HG03066 (cell line): Measurements from ENCODE around the gene TJAP1.

Source experiments
- ATAC-seq: cut with Tn5 transposase; IDR thresholded peaks from one replicate; pipeline ENCODE4 v1.9.1; 2021; ENCODE audit warnings: low read depth; ENCODE audit not compliant: unreplicated experiment

Gene TJAP1

GRCh38 chr6:43500921-43501320, 23.6 kb downstream of the TJAP1 start:
- no peak for ATAC-seq

GRCh38 chr6:43502666-43503065, 25.3 kb downstream of the TJAP1 start:
- no peak for ATAC-seq

DNA sequence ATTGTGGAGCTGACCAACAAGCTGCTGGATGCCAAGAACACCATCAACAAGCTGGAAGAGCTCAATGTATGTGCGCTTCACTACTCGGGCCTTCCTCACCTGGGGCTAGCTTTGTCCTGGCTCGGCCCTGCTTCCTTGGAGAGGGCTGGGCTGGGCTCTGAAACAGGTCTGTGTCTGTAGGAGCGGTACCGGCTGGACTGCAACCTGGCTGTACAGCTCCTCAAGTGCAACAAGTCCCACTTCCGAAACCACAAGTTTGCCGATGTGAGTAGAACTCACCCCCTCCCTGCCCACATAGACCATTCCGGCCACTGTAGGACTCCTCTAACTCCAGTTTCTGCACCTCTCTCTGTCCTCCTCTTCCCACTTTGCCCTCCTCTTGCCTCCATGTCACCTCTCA, 26.1 kb downstream of the TJAP1 start:
- ATAC-seq: no peak

- ATAC-seq: no peak
These were observed 27.6 kb downstream of the TJAP1 start for GRCh38 chr6:43504756-43505593.

DNA sequence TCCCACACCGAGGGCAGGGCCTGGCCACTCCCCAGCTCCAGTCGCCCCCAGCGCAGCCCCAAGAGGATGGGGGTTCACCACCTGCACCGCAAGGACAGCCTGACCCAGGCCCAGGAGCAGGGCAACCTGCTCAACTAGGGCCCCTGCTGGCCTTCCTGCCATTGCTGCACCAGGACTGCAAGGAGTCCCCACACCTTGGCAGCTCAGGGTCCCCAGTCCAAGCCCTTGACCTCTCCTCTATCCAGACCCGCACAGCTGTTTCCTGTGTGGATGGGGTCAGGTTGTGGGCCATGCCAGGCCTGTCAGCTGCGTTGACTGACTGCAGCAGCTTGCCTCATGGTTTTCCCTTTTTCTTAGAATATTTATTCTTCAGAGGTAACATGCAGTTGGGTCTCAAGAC, 28.3 kb downstream of the TJAP1 start:
- ATAC-seq: no peak

- ATAC-seq: no peak
These were observed 28.8 kb downstream of the TJAP1 start for GRCh38 chr6:43506171-43506570.

GRCh38 chr6:43506667-43507471, 29.5 kb downstream of the TJAP1 start:
- peak; percentile 48 for ATAC-seq

DNA sequence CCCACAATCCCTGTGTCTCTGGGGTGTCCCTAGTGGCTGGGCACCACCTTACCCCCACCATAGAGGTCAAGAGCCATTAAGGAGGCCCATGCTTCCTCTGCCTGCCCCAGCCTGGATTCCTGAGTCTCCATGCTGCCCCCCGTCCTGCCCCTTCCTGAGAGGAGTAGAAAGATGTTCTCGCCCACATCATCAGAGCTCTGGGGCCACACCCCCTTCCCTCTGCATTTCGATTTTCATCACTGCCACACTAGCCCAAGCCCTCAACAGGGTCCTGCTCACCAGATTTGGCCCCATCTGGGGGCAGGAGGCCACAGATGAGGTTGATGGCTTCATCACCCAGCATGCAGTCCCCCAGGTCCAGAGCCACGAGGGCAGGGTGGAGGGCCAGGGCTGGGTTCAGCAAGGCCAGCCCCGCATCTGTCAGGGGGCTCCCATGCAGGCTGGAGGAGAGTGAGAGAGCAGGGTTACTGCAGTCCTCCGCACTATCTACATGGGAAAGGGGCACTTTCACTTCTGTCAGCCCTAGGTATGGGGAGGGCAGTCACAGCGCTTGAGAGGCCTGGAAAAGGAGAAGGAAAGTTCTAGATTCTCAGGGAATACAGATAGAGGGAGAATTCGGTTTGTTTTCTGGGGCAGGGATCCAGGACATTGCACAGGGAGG, 31.2 kb downstream of the TJAP1 start:
- ATAC-seq: no peak

DNA sequence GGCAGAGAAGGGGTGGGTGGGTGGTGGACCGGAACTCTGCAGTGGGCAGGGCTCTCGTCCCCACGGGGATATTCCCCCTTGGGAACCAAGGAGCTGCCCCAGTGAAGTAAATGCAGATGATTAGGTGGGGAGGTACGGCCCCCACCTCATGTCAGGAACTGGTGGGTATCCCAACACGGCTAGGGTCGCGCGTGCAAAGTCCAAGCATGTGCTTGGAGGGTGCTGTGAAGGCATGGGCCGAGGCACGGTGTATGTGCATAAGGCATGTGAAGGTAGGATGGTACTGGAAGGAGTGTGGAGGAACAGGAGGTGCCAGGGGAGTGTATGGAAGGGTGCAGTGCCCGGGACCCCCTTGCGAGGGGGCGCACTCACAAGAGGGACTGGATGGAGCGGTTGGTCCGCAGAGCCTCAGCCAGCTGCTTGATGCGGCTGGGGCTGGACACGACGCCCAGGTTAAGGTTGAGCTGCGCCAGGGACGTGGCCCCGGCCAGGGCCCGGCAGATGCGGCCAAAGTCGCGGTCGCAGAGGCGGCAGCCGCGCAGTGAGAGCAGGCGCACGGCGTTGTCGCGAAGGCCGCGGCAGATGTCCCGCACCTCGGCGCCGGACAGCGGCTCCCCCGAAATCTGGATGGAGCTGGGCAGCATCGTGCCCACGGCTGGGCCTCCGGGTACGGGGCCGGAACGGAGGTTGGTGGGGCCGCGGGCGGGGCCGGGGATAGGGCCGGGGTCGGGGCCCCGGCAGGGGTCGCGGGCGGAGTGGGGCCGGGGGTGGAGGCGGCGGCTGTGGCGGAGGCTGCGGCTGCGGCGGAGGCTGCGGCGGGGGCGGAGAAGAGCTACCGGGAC, 32.0 kb downstream of the TJAP1 start:
- no peak for ATAC-seq

DNA sequence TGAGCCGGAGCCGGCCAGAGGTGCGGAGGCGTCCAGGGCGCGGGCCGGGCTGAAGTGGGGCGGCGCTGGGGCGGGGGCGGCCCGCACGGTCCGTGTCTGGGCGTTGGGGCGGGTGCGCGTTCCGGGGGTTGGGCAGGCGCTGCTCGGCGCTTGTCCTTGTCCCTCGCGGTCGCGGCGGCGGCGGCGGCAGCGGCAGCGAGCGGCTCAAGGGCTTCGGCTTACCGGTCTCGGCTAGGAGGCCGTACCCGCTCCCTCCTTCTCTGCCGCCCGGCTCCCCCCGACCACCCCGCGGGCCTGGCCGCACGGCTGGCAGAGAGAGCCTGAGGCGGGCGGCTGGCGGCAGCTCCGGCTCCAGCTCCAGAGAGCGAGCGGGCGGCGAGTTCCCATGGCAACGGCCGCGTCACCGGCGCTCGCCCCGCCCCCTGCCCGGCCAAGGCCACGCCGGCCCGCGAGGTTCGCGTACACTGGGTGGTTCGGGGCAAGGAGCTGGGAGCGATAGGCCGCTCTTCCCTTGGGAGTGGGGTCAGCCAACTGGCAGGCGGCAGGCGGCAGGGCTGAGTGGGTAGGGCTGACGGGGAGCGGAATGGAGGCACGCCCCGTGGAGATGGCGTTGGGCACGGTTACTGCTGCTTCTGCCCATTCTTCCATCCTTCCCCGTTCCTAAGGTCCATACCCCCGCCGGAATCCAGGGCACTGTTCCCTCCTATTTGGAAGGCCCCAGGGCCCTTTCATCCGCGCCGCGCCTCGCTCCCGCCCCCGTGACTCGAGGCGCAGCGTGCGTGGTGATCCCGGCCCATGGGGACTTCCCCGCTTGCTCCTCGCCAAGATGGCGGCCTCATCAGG, 32.8 kb downstream of the TJAP1 start, which contains the start of gene LRRC73:
LRRC73 (minus strand) TSS at position 363 of the 843 bp plus-strand sequence. CDS start 561 bp downstream, outside the sequence.
- ATAC-seq: peak; percentile 64

DNA sequence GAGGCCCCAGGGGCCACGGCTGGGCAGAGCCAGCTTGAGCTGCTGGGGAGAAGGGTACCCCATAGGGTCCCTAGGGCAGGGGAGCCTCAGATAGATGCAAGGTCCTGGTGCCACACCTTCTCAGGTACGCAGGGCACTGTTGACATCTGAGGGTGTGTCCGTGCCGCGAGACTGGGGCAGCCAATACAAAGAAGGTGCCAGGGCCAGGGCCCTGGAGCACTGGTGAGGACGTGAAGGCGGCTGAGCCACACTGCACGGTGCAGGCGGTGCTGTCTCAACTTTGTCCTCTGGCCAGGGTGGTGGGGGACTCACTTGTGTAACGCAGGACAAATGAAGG, 33.4 kb downstream of the TJAP1 start:
- no peak for ATAC-seq

- no peak for ATAC-seq
These were observed 34.5 kb downstream of the TJAP1 start for GRCh38 chr6:43511824-43512415.

DNA sequence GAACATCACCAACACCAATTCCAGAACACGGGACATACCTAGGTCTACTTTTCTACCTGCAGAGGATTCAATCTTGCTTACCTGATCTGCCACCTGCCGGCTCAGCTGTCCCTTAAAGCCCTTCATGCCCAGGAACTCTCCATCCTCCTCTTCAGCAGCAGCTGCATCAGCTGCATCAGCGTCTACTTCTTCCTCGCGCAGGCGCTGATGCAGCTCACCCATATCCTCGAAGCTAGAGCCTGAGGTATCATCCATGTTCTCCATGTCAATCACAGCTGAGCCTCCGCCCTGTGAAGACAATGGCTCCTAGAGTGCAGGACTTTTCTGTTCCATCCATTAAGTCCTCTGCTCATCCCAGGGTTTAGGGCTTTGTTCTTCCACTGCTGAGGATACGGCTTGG, 38.4 kb downstream of the TJAP1 start:
- ATAC-seq: no peak

DNA sequence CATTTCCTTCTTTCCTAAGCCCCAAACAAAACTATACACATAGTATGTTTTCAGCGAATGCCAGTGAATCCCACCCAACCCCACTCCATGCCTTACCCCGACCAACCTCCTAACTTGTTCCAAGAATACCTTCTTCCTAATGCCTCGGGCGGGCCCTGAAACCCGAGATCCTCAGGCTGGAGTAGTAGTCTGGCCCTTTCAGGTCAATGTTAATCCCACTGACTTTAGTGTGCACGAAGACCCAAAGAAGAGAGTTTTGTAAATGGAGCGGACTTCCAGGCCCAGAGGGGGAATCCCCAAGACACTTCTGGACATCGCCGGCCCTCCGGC, 39.0 kb downstream of the TJAP1 start:
- ATAC-seq: no peak

DNA sequence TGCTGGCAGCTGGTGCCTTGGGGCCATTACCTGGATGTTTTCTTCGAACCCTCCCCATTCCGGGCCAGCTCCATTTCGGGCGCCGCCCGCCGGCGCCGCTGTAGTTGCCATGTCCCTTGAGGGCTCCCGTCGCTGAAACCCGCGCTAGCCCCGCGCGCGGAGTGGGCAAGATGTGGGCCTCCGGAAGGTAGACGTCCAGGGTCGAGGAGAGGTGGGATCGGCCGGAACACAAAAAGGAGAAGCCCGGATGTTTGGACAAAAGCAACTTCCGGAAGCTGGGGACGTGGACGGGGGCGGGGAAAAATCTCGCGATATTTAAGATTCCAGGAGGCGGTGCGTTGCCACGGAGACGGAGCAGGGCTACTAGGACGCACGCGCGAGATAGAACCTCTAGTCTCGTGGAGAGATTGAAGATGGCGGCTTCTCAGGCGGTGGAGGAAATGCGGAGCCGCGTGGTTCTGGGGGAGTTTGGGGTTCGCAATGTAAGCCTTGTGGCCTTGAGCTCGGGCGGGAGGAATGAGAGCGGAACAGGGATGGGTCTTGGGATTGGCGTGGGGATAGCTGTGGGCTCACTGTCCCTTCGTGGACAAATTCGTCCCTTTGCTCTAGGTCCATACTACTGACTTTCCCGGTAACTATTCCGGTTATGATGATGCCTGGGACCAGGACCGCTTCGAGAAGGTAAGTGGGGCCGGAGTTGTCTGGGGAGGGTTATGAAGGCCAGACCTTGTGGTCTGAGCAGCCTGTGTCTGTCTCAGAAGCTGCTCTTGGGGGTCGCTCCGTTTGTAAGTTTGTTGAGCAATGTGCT, 39.5 kb downstream of the TJAP1 start, which contains the start of the genes POLR1C and YIPF3:
POLR1C (plus strand) TSS at position 393 of the 808 bp plus-strand sequence; CDS start at position 414, 21 bp downstream.
YIPF3 (minus strand) TSS at position 230 of the 808 bp plus-strand sequence; CDS start at position 111, 119 bp downstream.
- peak; percentile 84 for ATAC-seq

DNA sequence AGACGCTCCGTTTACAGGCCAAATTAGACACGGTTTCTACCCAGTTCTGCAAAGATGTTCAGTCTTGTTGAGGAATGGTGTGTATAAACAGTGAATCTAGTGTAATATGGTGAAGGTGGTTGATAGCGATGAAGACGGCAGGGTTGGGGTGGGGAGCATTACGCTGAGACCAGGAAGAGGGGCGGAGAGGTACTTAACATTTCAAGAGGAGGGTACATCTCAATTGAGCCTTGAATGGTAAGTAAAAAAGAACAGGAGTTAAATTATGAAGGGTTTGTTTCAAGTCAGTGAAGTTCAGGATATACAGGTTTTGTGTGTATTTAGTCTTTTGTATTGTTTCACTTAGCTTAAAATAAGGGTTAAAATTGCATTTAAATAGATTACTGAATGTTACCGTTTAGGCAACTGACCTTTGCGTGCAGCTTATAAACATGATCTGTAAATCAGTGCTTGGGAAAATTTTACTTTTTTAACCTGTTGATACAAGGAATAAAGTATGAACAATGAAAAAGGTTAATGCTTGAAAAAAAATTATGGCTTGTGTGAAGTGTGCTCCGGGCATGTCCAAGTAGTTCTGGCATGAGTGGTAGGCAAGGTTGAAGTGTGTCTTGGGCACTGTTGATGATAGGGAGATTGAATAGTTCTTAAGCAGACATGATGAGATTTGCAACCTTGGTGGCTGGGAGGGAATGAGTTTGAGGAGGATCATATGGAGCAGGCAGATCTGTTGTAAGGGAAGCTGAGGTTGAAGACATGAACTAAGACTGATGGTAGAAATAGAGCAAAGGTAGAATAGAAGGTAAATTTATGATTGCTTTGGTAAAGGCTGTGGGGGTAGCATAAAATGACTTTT, 40.4 kb downstream of the TJAP1 start:
- ATAC-seq: no peak

DNA sequence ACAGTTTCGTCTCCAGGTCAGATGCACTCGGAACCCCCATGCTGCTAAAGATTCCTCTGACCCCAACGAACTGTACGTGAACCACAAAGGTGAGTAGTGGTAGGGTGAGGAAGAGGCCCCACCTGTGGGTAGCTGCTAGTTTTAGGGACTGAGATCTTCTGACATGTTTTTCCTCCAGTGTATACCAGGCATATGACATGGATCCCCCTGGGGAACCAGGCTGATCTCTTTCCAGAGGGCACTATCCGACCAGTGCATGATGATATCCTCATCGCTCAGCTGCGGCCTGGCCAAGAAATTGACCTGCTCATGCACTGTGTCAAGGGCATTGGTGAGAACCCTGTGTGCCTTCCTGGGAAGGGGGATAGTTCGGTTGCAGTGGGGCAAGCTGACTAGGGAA, 42.7 kb downstream of the TJAP1 start:
- ATAC-seq: no peak
